Uterus (tissue), 4 donors: Measurements from ENCODE around the gene PTPRE. TPM values are rescaled to one million over a fixed set of nuclear protein-coding genes. Genes with fewer than 3 reads are reported as not detected.
A peak's percentile ranks its signal among the peaks of the same experiment; 100 is the strongest.

ENCODE experiments used
- DNase-seq, 2 donors: peaks; one replicate each; pipeline ENCODE4 v3.0.0-alpha.2; 2019 to 2020
- H3K27ac ChIP-seq, 2 donors: fragments of 200-600 bp; sonication (generic); 1 replicate in 1 of 2; 2 replicates in 1 of 2; pipeline ENCODE4 v1.5.1; 2016 to 2018
- H3K27me3 ChIP-seq, 2 donors: fragments of 200-600 bp; sonication (generic); one replicate each; pipeline ENCODE4 v1.5.1; 2018 to 2019; ENCODE audit warnings: control low read depth in 1 of 2
- H3K36me3 ChIP-seq, 2 donors: fragments of 200-600 bp; sonication (generic); one replicate each; pipeline ENCODE4 v1.5.1; 2019; ENCODE audit warnings: control low read depth in 1 of 2
- H3K4me1 ChIP-seq, 2 donors: fragments of 200-600 bp; sonication (generic); one replicate each; pipeline ENCODE4 v1.5.1; 2018 to 2019; ENCODE audit warnings: control low read depth in 1 of 2
- H3K4me3 ChIP-seq, 2 donors: fragments of 200-600 bp; sonication (generic); 1 replicate in 1 of 2; 2 replicates in 1 of 2; pipeline ENCODE4 v1.5.1; 2018 to 2019; ENCODE audit warnings: mild to moderate bottlenecking in 1 of 2
- H3K9me3 ChIP-seq, 2 donors: fragments of 200-600 bp; sonication (generic); one replicate each; pipeline ENCODE4 v1.5.1; 2019; ENCODE audit warnings: control low read depth in 1 of 2
- POLR2A ChIP-seq, 2 donors: fragments of 450-650 bp; IDR thresholded peaks; one replicate each; pipeline ENCODE4 v1.6.1; 2016; ENCODE audit warnings: antibody characterized with exemption in 2 of 2, mild to moderate bottlenecking in 1 of 2, moderate library complexity in 1 of 2
- intact Hi-C: fragments of 100-400 bp; cut with DNase I; formaldehyde crosslinking; loops from one replicate; pipeline ENCODE4 v1.15.1; 2023; ENCODE audit warnings: low total_unique reads
- total RNA-seq, 4 donors: library from RNA; depleted of rRNA in 3 of 4; stranded (reverse); fragments of >200 nt in 3 of 4; gene quantifications; one replicate each; pipeline versions ENCODE4 v1.1.0 to v1.2.4, GENCODE V29; 2014 to 2023
- TF ChIP-seq, protein P1 (sequence below), 4 experiments: fragments of 200-600 bp in 2 of 4; fragments of 450-650 bp in 2 of 4; sonication (generic) in 2 of 4; IDR thresholded peaks; one replicate each; pipeline ENCODE4 v1.5.1; 2016 to 2019; ENCODE audit warnings: antibody characterized with exemption in 4 of 4, mild to moderate bottlenecking in 2 of 4, moderate library complexity in 1 of 4
- donor health status: DM: yes; HTN: yes; CAD: no.

The PTPRE gene
- total RNA-seq, 4 donors from 2014 or later = 9.4 to 18.9 (median 16.3) TPM

GRCh38 chr10:127920306-127921074 is 13.6 kb downstream of the PTPRE start:
- TF ChIP-seq, protein P1, sequence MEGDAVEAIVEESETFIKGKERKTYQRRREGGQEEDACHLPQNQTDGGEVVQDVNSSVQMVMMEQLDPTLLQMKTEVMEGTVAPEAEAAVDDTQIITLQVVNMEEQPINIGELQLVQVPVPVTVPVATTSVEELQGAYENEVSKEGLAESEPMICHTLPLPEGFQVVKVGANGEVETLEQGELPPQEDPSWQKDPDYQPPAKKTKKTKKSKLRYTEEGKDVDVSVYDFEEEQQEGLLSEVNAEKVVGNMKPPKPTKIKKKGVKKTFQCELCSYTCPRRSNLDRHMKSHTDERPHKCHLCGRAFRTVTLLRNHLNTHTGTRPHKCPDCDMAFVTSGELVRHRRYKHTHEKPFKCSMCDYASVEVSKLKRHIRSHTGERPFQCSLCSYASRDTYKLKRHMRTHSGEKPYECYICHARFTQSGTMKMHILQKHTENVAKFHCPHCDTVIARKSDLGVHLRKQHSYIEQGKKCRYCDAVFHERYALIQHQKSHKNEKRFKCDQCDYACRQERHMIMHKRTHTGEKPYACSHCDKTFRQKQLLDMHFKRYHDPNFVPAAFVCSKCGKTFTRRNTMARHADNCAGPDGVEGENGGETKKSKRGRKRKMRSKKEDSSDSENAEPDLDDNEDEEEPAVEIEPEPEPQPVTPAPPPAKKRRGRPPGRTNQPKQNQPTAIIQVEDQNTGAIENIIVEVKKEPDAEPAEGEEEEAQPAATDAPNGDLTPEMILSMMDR (IDR thresholded peaks at IDR 0.05) = no peak
- TF ChIP-seq POLR2A (IDR thresholded peaks at IDR 0.05) = no peak
- no peaks in the 10 kb centered on the region for H3K9me3 ChIP-seq
- H3K4me1 ChIP-seq = no peaks in the 10 kb centered on the region
- no peak for DNase-seq
- H3K36me3 ChIP-seq = no peaks in the 10 kb centered on the region
- no peaks in the 10 kb centered on the region for H3K27me3 ChIP-seq
- intact Hi-C loops = no loop called here
- H3K4me3 ChIP-seq = no peak overlapping the region
- H3K27ac ChIP-seq = no peak overlapping the region

- Histone ChIP-seq H3K27me3 (no peaks in the 10 kb centered on the region), H3K4me3 (no peak overlapping the region), H3K36me3 (no peaks in the 10 kb centered on the region), H3K27ac (no peak overlapping the region), H3K4me1 (no peaks in the 10 kb centered on the region), H3K9me3 (no peaks in the 10 kb centered on the region)
- DNase-seq = no peak
- intact Hi-C loops = no loop called here
- TF ChIP-seq, protein P1 (IDR thresholded peaks at IDR 0.05) = no peak
- TF ChIP-seq POLR2A (IDR thresholded peaks at IDR 0.05) = no peak
Observed at GRCh38 chr10:127921075-127921752, 14.3 kb downstream of the PTPRE start.

DNA sequence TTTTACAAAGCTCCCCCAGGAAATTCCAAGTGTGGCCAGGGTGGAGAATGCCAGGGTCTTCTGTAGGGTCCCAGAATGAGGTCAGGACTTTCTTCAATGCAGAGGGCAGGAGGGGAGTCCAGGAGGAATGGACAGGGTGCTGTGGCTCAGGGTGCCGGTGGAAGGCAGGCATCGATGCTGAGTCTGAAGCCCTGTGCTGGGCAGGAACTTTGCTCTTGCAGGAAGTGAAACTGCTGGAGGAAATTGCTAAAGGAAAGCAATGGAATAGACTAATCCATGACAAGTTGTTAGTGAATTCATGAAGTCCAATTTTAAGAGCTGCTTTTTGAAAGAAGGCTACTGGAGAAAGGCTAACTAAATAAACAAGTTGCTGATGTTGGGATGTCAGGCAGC is 14.8 kb downstream of the PTPRE start:
- no peak overlapping the region for H3K27ac ChIP-seq
- intact Hi-C loops = no loop called here
- no peaks in the 10 kb centered on the region for H3K4me1 ChIP-seq
- no peak overlapping the region for H3K4me3 ChIP-seq
- no peaks in the 10 kb centered on the region for H3K9me3 ChIP-seq
- no peak for TF ChIP-seq POLR2A (IDR thresholded peaks at IDR 0.05)
- TF ChIP-seq, protein P1 (IDR thresholded peaks at IDR 0.05) = no peak
- H3K36me3 ChIP-seq = no peaks in the 10 kb centered on the region
- no peaks in the 10 kb centered on the region for H3K27me3 ChIP-seq
- DNase-seq = no peak

DNA sequence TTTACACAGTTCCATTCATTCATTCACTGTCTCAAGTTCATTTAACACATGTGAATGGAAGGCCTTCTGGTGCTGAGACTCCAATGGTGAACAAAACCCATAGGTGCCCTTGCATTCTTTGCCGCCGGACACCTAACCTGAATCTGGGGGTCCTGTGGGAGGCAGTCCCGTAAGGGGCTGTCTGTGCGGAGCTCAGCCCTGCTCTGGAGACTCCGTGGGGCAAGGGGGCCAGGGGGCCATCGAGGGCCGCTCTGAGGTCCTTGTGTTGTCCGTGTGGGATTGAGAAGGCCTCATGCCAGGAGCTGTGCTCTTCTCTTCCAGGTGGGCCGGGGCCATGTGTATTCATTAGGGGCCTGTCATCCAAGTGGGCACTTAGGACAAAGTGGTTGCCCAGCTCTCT is 15.3 kb downstream of the PTPRE start:
- Histone ChIP-seq H3K4me3 (no peak overlapping the region), H3K4me1 (no peaks in the 10 kb centered on the region), H3K27me3 (no peaks in the 10 kb centered on the region), H3K36me3 (no peaks in the 10 kb centered on the region), H3K27ac (no peak overlapping the region), H3K9me3 (no peaks in the 10 kb centered on the region)
- no peak for DNase-seq
- no peak for TF ChIP-seq POLR2A (IDR thresholded peaks at IDR 0.05)
- TF ChIP-seq, protein P1 (IDR thresholded peaks at IDR 0.05) = no peak
- intact Hi-C loops = no loop called here

DNA sequence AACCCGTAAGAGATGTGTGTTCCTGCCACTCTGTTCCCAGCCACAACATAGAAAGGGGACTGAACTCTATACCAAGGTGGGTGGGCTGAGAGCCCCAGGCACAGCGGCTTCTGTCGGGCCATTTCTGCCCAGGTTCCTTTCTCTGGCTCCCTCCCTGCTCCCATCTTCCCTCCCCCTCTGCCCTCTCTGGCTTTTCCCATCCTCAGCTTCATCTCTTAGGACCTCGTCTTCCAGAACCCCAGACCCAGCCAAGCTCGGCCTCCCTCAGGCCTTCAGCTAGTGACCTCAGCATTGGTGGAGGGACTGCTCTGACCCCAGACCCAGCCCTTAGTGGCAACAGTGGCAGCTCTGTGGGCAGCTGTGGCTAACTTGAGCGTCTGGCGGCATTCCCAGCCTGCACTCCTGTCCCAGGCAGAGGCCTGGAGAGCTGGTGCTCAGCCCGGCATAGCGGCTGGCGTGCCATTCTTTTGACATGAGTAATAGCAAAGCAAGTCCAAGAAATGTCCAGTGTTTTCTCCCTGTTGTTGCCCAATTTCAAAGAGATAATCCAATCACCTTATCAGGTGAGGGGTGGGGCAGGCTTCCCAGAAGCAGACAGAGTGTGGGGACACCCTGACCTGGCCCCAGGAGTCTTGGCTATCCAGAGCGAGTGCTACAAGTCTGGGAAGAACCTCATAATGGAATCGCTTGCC is 15.9 kb downstream of the PTPRE start:
- no peaks in the 10 kb centered on the region for H3K4me1 ChIP-seq
- DNase-seq = peak in 1 of 2 donors; percentile 32

More for the DNA sequence above, 15.9 kb downstream of the PTPRE start:
- H3K27ac ChIP-seq = no peak overlapping the region
- no peaks in the 10 kb centered on the region for H3K9me3 ChIP-seq
- no peak overlapping the region for H3K4me3 ChIP-seq
- TF ChIP-seq, protein P1 (IDR thresholded peaks at IDR 0.05) = no peak
- TF ChIP-seq POLR2A (IDR thresholded peaks at IDR 0.05) = no peak
- H3K36me3 ChIP-seq = no peaks in the 10 kb centered on the region
- H3K27me3 ChIP-seq = no peaks in the 10 kb centered on the region
- intact Hi-C loops = no loop called here
